ENCODE results near the gene MYO15A.

MYO15A gene, protein sequence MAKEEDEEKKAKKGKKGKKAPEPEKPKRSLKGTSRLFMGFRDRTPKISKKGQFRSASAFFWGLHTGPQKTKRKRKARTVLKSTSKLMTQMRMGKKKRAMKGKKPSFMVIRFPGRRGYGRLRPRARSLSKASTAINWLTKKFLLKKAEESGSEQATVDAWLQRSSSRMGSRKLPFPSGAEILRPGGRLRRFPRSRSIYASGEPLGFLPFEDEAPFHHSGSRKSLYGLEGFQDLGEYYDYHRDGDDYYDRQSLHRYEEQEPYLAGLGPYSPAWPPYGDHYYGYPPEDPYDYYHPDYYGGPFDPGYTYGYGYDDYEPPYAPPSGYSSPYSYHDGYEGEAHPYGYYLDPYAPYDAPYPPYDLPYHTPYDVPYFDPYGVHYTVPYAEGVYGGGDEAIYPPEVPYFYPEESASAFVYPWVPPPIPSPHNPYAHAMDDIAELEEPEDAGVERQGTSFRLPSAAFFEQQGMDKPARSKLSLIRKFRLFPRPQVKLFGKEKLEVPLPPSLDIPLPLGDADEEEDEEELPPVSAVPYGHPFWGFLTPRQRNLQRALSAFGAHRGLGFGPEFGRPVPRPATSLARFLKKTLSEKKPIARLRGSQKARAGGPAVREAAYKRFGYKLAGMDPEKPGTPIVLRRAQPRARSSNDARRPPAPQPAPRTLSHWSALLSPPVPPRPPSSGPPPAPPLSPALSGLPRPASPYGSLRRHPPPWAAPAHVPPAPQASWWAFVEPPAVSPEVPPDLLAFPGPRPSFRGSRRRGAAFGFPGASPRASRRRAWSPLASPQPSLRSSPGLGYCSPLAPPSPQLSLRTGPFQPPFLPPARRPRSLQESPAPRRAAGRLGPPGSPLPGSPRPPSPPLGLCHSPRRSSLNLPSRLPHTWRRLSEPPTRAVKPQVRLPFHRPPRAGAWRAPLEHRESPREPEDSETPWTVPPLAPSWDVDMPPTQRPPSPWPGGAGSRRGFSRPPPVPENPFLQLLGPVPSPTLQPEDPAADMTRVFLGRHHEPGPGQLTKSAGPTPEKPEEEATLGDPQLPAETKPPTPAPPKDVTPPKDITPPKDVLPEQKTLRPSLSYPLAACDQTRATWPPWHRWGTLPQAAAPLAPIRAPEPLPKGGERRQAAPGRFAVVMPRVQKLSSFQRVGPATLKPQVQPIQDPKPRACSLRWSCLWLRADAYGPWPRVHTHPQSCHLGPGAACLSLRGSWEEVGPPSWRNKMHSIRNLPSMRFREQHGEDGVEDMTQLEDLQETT (N-terminal part only)

GRCh38 chr17:18108401-18109312, at the start of gene MYO15A:
TSS of gene MYO15A (plus strand) at chr17:18108756. CDS start at chr17:18118801, 10,045 bp downstream.
- no peak for DNase-seq

GRCh38 chr17:18059283-18059682, 49.3 kb upstream of the MYO15A start:
- no peak for DNase-seq

DNA sequence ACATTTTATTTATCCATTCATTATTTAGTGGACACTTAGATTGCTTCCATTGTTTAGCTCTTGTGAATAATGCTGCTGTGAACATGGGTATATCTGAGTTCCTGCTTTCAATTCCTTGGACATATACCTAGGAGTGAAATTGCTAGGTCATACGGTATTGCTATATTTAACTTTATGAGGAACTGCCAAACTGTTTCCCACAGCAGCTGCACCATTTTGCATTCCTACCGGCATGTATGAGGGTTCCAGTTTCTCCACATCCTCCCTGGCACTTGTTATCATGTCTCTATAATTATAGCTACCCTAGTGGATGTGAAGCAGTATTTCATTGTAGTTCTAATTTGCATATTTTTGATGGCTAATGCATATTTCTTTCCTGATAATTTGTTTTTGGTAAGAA, 44.5 kb upstream of the MYO15A start:
- no peak for DNase-seq

DNA sequence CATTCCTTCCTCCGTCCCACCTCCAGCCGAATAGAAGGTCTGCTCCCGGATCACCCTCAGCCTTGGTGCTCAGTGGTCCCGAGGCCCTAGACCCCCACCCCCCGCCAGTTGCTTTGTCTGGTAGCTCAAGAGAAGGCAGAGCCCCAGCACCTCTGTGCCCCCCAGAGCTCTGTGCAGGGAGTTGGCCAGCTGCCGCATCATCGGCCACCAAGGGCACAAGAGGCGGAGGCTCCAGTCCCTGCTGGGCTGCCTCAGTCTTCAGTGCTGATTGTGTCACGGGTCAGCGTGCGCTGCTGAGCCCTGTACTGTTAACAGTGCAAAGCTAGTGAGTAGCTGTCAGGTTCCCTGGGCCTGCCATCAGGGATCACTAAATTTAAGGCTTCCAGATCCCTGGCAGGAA, 43.0 kb upstream of the MYO15A start:
- DNase-seq, result no peak

DNA sequence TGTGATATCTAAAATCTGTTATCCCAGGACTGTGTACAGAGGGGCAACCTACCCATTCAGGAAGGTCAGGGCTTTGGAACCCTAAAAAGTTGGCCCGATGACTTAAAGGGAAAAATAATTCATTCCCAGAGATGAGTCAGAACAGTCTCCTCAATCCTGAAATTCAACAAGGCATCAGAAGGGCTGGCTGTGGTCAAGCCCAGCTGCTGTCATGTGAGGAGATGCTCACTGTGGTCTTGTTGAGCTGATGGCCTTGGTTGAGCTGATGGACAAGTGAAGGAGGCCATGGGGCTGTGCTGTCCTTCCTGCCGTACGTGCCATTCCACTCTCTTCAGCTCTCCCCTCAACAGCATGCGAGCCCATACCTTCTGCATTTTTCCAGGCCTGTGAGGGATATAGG, 41.7 kb upstream of the MYO15A start:
- no peak for DNase-seq

DNA sequence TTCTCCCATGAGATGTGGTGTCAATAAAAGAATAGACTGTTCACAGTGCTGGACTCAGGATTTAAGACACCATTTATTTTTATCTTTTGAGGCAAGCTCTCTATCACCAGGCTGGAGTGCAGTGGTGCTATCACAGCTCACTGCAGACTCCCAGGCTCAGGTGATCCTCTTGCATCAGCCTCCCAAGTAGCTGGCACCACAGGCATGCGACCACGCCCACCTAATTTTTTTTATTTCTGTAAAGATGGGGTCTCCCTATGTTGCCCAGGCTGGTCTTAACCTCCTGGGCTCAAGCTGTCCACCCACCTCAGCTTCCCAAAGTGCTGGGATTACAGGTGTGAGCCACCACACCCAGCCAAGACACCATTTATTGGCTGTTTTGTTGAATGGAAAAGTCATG, 39.5 kb upstream of the MYO15A start:
- DNase-seq, result no peak

GRCh38 chr17:18070861-18071340, 37.7 kb upstream of the MYO15A start:
- peak in 1 of 56 donors; percentile 7 for DNase-seq

DNA sequence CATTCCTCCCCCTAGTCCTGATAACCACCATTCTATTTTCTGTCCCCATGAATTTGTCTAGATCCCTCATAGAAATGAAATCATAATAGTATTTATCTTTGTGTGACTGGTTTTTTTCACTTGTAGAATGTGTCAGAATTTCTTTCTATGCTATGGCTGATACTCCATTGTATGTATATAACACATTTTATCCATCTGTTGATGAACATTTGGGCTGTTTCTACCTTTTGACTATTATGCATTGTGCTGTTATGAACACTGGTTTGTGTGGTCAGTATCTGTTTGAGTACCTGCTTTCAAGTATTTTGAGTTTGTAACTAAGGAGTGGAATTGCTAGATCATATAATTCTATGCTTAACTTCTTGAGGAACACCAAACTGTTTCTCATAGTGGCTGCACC, 36.8 kb upstream of the MYO15A start:
- DNase-seq, result no peak

DNA sequence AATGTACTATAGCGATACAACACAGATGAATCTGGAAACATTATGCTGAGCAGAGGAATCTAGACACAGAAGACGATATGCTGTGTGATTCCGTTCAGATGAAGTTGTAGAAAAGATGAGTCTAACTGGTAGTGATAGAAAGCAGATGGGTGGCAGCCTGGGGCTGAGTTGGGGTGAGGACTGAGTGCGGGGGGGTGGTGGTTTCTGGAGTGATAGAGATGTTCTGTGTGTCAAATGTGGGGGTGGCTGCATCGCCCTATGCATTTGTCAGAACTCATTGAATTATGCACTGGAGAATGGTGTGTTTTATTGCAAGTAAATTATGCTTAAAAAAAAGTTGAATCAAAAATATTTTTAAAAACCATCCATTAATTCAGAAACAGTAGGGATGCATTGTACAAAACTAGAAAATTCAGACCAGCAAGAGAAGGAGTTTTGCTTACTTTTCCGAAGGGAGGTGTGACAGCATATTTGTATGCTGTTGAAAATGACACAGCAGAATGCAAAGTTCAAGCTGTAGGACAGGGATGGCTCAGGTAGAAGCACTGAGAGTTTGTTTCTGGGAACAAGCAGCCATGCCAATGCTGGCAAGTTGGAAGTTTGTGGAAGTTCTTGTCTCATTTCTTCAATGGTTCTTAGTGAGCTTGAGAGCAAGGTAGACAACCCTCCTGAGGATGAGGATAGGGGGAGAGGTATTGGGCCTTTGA, 33.8 kb upstream of the MYO15A start:
- peak in 1 of 56 donors; percentile 9 for DNase-seq

DNA sequence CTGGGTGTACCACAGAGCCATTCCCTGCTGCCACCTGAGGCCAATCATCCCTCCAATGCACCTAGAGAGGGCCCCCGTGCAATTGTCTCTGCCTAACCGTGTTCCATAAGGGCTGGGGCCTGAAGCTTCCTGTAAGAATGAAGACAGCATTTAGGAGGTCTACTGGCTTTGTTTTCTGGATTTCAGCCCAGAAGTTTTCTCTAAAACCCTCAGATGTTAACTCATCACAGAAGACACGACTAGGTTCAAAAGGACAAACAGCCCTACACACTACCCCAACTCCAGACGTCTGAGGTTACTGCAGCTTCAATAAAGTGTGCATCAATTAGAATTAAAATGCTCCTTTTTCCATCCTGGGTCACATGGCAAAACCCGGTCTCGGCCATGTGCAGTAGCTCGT, 31.6 kb upstream of the MYO15A start:
- no peak for DNase-seq

DNA sequence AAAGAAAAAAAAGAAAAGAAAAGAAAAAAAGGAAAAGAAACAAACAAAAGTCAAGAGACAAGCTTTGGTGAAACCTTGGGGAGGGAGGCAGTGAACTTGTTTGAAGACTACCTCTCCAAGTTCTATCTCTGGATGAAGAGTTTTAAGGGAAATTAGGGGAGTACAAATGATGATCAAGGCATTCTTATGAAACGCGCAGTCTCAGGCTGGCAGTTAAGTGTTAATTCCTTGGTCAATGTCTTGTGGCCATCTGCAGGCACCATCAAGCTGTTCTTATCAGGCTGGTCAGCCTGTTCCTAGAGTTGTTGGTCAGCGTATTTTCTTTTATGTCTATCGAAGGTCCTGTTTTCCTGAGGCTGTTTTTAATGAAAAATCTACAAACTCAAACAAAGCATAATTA, 29.0 kb upstream of the MYO15A start:
- DNase-seq, result no peak

DNA sequence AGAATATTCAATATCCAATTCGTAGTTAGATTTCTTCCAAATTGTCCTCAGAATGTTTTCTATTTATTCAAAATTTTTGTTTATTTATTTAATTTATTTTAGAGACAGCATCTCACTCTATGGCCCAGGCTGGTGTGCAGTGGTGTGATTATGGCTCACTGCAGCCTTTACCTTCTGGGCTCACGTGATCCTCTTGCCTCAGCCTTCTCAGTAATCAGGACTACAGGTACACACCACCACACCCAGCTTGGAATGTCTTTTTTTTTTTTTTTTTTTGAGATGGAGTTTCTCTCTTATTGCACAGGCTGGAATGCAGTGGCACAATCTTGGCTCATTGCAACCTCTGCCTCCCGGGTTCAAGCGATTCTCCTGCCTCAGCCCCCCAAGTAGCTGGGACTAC, 24.3 kb upstream of the MYO15A start:
- DNase-seq, result no peak

DNA sequence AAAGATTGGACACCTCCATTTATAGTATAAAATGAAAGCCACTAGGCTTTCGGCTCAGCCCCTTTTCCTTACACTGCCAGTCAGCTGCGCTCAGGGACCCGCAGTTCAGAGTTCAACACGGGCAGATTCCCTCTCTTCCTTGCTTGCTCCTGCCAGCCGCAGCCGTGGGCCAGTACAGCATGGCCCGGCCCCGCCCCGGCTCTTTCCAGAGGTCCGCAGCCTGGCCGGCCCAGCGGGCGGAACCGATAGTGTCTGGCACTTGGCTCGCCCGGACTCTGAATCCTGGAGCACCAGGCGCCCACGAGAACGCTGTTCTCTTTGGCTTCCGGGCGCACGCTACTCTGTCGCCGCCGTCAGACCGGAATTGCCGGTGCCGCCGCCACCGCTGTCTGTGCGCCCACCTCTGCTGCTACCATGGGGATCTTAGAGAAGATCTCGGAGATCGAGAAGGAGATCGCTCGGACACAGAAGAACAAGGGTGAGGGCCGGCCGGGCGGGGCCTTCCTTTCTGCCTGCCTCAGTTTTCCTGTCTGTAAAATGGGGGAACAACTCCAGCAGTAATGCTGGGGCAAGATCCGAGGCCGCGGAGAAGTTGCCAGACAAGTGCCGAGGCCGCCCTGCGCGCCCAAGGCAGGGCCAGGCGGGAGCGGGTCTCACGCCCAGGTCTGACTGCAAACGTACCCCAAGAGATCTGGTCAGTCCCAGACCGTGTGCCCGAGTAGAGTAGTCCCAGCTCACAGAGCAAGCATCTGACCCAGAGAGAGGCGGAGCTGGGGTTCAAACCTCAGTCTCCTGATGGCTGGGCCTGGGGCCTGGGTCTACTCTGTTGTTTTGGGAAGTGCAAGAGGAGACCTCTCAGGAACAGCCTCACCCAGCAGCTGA, 20.7 kb upstream of the MYO15A start, which contains the start of gene DRG2:
Gene DRG2 (plus strand): TSS at position 339 of the 882 bp plus-strand sequence. CDS start 76 bp downstream, at position 415.
- peak; percentile 23 to 91 (median 80) for DNase-seq

GRCh38 chr17:18089613-18090012, 18.9 kb upstream of the MYO15A start:
- no peak for DNase-seq

- DNase-seq, result peak in 5 of 56 donors; percentile 8 to 65 (median 31)
These were observed 14.7 kb upstream of the MYO15A start for GRCh38 chr17:18093616-18094408.

DNA sequence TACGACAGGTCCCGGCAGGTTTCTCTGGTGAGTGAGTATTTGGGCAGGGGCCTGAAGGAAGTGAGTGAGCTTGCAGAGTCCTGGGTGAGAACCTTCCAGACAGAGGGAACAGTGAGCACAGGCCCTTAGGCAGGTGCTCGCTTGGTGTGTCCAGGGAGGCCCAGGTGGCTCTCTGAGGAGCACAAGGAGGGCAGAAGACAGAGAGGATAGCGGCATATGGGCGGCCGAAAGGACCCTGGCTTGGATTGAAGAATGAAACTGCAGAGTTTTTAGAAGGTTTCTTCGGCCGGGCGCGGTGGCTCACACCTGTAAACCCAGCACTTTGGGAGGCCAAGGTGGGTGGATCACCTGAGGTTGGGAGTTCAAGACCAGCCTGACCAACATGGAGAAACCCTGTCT, 14.1 kb upstream of the MYO15A start:
- DNase-seq, result no peak

DNA sequence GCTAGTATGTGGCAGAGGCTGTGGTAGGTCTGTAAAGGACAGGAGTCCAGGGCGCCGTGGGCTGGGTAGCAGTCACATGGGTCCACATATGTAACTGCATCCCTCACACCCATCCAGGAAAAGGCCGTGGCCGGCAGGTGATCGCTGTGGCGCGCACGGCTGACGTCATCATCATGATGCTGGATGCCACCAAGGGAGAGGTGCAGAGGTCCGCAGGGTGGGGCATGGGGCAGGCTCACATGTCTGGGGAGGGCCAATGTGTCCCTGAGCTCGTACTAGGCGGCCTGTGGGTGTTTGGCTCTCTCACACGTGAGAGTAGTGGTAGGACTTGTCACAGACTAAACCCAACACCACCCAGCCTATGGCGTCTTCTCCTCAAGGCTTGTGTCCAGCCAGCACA, 9.0 kb upstream of the MYO15A start:
- DNase-seq, result no peak

DNA sequence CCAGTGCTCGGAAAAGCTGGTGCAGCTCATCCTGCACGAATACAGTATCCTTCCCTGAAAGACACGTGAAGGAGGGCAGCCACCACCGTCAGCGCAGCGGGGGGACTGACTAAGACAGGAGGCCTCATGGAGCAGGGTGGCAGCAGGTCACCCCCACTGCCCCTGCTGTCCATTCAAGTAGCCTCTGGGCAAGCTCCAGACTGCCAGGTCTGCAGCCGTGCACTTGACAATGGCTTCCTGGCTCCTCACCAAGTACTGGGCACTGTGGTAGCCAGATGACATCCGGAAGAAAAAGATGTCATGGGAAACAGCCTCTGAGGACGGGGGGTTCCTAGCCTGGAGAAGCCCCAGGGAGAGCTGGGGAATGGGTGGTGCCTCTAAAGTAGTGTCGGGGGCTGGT, 7.9 kb upstream of the MYO15A start:
- no peak for DNase-seq

All from amygdala (tissue), 56 donors.